Measurements from ENCODE around the gene NTRK2.

DNA sequence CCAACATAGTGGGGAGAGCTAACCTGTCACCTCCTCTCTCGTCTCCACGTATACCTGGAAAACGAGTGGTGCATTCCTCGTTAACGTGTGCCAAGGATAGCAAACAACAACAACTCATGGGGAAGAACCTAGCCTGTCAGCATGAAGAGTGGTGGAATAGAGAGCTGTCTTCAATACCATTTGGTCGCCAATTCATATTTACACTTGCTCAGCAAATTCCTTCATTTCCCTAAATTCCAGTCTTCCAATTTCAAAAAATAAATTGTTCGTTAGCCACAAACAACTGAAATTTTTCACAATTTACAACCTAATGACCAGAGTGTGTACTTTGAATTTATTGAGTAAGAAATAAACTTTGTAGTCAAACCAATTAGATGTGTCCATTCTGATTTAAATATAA, 344.8 kb downstream of the NTRK2 start:
- TF ChIP-seq POLR2A (IDR thresholded peaks at IDR 0.05) = no peak
- no peak for TF ChIP-seq CTCF (IDR thresholded peaks at IDR 0.05)
